ENCODE data around the gene SPTSSA.
"Not testable (repeated sequence)": the region's sequence is repeated elsewhere in the genome, so short reads cannot be mapped to it uniquely, and the experiment has no call there.

SPTSSA gene

DNA sequence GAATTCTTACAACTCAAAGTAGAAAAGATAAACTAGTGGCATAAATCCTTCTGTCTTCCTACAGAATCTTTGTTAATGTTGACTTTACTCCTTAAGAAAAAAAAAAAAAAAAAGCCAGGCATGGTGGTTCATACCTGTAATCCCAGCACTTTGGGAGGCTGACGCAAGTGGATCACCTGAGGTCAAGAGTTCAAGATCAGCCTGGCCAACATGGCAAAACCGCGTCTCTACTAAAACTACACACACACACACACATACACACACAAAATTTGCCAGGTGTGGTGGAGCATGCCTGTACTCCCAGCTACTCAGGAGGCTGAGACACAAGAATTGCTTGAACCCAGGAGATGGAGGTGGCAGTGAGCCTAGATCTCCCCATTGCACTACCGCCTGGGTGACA, 17.7 kb upstream of the SPTSSA start:
- no peak overlapping the region for H3K4me3 ChIP-seq (ENCODE audit: low read depth, low read length)
- no peak overlapping the region for H3K27ac ChIP-seq (ENCODE audit: extremely low read depth, low read depth, low read length)
- CTCF ChIA-PET: interaction anchor here (0.6 kb wide), 2 partner anchors 157 to 1069 kb away, joined by 3 read pairs; no protein-coding TSS in a partner anchor
- no peak for TF ChIP-seq ZNF169 (tag by site-specific recombination; IDR thresholded peaks at IDR 0.05)
- TF ChIP-seq ZNF248 (tag by site-specific recombination; IDR thresholded peaks at IDR 0.05): no peak
- no peak for TF ChIP-seq ZNF580 (tag by site-specific recombination; IDR thresholded peaks at IDR 0.05)
- TF ChIP-seq ZNF202 (tag by site-specific recombination; IDR thresholded peaks at IDR 0.05; ENCODE audit: borderline replicate concordance): no peak
- TF ChIP-seq ZNF280D (tag by site-specific recombination; IDR thresholded peaks at IDR 0.05): no peak
- TF ChIP-seq KLF16 (tag by site-specific recombination; IDR thresholded peaks at IDR 0.05): no peak
- TF ChIP-seq ZNF521 (tag by site-specific recombination; IDR thresholded peaks at IDR 0.05): no peak
- TF ChIP-seq, protein P1, sequence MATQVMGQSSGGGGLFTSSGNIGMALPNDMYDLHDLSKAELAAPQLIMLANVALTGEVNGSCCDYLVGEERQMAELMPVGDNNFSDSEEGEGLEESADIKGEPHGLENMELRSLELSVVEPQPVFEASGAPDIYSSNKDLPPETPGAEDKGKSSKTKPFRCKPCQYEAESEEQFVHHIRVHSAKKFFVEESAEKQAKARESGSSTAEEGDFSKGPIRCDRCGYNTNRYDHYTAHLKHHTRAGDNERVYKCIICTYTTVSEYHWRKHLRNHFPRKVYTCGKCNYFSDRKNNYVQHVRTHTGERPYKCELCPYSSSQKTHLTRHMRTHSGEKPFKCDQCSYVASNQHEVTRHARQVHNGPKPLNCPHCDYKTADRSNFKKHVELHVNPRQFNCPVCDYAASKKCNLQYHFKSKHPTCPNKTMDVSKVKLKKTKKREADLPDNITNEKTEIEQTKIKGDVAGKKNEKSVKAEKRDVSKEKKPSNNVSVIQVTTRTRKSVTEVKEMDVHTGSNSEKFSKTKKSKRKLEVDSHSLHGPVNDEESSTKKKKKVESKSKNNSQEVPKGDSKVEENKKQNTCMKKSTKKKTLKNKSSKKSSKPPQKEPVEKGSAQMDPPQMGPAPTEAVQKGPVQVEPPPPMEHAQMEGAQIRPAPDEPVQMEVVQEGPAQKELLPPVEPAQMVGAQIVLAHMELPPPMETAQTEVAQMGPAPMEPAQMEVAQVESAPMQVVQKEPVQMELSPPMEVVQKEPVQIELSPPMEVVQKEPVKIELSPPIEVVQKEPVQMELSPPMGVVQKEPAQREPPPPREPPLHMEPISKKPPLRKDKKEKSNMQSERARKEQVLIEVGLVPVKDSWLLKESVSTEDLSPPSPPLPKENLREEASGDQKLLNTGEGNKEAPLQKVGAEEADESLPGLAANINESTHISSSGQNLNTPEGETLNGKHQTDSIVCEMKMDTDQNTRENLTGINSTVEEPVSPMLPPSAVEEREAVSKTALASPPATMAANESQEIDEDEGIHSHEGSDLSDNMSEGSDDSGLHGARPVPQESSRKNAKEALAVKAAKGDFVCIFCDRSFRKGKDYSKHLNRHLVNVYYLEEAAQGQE (tag by site-specific recombination; IDR thresholded peaks at IDR 0.05): no peak
- TF ChIP-seq ZNF221 (tag by site-specific recombination; IDR thresholded peaks at IDR 0.05; ENCODE audit: borderline replicate concordance): no peak
- no peak for TF ChIP-seq ZBTB17 (tag by site-specific recombination; IDR thresholded peaks at IDR 0.05)
- no peak for TF ChIP-seq KLF8 (tag by site-specific recombination; IDR thresholded peaks at IDR 0.05)
- no peak for TF ChIP-seq ZNF791 (tag by site-specific recombination; IDR thresholded peaks at IDR 0.05)
- TF ChIP-seq ZNF677 (tag by site-specific recombination; IDR thresholded peaks at IDR 0.05): no peak
- no peaks in the 10 kb centered on the region for H3K4me1 ChIP-seq (ENCODE audit: control insufficient read depth, insufficient read depth, low read length)
- H3K36me3 ChIP-seq (ENCODE audit: control insufficient read depth in 2 of 2, insufficient read depth in 1 of 2, low read length in 2 of 2): no peaks in the 10 kb centered on the region
- POLR2A ChIA-PET: no interaction called here
- no peaks in the 10 kb centered on the region for H3K9me3 ChIP-seq (ENCODE audit: control insufficient read depth, insufficient read depth, low read depth, low read length)

- POLR2A ChIA-PET: no interaction called here
- H3K4me1 ChIP-seq (ENCODE audit: control insufficient read depth, insufficient read depth, low read length): no peaks in the 10 kb centered on the region
- H3K36me3 ChIP-seq (ENCODE audit: control insufficient read depth in 2 of 2, insufficient read depth in 1 of 2, low read length in 2 of 2): no peaks in the 10 kb centered on the region
- TF ChIP-seq ZFP41 (tag by site-specific recombination; IDR thresholded peaks at IDR 0.05; ENCODE audit: borderline replicate concordance) (no peak), SP7 (tag by site-specific recombination; IDR thresholded peaks at IDR 0.05) (no peak)
- no peak overlapping the region for H3K4me3 ChIP-seq (ENCODE audit: low read depth, low read length)
- no peaks in the 10 kb centered on the region for H3K9me3 ChIP-seq (ENCODE audit: control insufficient read depth, insufficient read depth, low read depth, low read length)
- no peak overlapping the region for H3K27ac ChIP-seq (ENCODE audit: extremely low read depth, low read depth, low read length)
- CTCF ChIA-PET: no interaction called here
Measured at GRCh38 chr14:34478261-34478660, 16.2 kb upstream of the SPTSSA start.

- H3K4me1 ChIP-seq (ENCODE audit: control insufficient read depth, insufficient read depth, low read length); H3K9me3 ChIP-seq (ENCODE audit: control insufficient read depth, insufficient read depth, low read depth, low read length); POLR2A ChIA-PET; H3K27ac ChIP-seq (ENCODE audit: extremely low read depth, low read depth, low read length); H3K4me3 ChIP-seq (ENCODE audit: low read depth, low read length); H3K36me3 ChIP-seq (ENCODE audit: control insufficient read depth in 2 of 2, insufficient read depth in 1 of 2, low read length in 2 of 2); CTCF ChIA-PET: not testable (repeated sequence)
Measured at GRCh38 chr14:34476036-34476435, 14.0 kb upstream of the SPTSSA start.

Measured in HEK293 (cell line).